Coronary artery (tissue), 2 donors: ENCODE results near the gene TRAPPC5.

Source experiments
- DNase-seq: peaks from one replicate; pipeline ENCODE4 v3.0.0-alpha.2; 2017; ENCODE audit warnings: low spot score
- H3K27ac ChIP-seq, 2 donors: fragments of 200-600 bp; sonication (generic); one replicate each; pipeline ENCODE4 v1.5.1; 2016 to 2019
- H3K4me3 ChIP-seq: fragments of 200-600 bp; sonication (generic); 2 replicates; pipeline ENCODE4 v1.5.1; 2016; ENCODE audit warnings: mild to moderate bottlenecking, moderate library complexity
- CTCF ChIP-seq: fragments of 200-600 bp; sonication (generic); IDR thresholded peaks from one replicate; pipeline ENCODE4 v1.5.1; 2019; ENCODE audit warnings: antibody characterized with exemption

Gene TRAPPC5

GRCh38 chr19:7701654-7702457 is 21.2 kb downstream of the TRAPPC5 start, which contains the start of gene FCER2:
Gene FCER2, minus strand, starts transcription at chr19:7702131. Its CDS starts 2,371 bp downstream, at chr19:7699760.
- TF ChIP-seq CTCF: no peak
- no peak within 1 kb of the TSS for H3K4me3 ChIP-seq

DNA sequence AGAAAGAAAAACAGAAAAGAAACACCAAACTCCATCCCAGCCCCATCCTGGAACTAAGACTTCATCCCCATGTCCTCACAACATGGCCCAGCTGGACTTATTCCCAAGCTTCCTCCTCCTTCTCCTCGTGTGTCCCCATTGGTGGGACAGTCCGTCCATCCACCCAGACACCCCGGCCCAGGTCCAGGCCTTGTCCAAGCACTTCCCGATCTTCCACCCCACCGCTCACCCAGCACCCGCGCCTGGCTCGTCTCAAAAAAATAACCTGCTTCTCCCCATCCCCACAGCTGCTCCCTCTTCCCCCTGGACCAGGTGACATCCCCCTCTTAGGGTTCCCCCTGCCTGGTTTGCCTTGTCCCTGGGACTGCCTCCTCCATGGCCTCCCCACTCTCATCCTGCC is 22.7 kb downstream of the TRAPPC5 start:
- Histone ChIP-seq H3K4me3 (no peak overlapping the region), H3K27ac (no peak overlapping the region)
- no peak for DNase-seq
- no peak for TF ChIP-seq CTCF

More at GRCh38 chr19:7701654-7702457, 21.2 kb downstream of the TRAPPC5 start, which contains the start of gene FCER2:
- H3K27ac ChIP-seq: no peak within 1 kb of the TSS
- no peak for DNase-seq

GRCh38 chr19:7704280-7705060 is 23.8 kb downstream of the TRAPPC5 start:
- no peak overlapping the region for H3K4me3 ChIP-seq
- no peak for DNase-seq
- H3K27ac ChIP-seq: no peak overlapping the region
- no peak for TF ChIP-seq CTCF

- no peak for TF ChIP-seq CTCF
- no peak overlapping the region for H3K4me3 ChIP-seq
- no peak for DNase-seq
- H3K27ac ChIP-seq: peak overlapping the region in 1 of 2 donors; percentile 74
These were observed 25.0 kb downstream of the TRAPPC5 start for GRCh38 chr19:7705387-7706187.

DNA sequence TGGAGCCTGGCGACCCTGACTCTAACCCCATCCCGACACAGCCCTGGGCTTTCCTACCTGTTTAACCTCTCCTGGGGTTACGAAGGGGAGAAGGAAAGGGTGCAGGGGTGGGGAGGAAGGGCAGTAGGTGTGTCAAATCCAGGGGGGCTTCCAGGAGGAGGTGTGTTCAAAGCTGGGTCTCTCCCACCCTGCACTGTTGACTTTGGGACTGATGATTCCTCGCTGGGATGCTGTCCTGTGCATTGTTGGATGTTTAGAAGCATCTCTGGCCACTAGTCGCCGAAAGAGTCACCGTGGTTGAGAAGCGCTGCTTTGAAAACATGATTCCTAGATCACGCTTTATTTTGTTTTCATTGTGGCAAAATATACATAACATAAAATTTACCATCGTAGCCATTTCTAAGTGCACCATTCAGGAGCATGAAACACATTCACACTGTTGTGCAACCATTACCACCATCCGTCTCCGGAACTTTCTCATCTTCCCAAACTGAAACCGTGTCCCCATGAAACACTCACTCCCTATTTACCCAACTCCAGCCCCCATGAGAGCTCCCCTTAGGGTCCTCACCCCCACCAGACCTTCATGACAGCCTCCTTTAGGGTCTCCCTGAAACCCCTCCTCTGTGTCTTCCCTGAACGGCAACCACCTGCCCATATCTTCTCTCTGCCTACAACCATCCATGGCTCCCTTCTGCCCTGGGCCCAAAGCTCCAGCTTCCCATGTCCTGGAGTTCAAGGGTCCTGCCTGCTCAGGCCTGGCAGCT is 25.7 kb downstream of the TRAPPC5 start:
- peak overlapping the region; percentile 20 to 74 for H3K27ac ChIP-seq
- no peak for DNase-seq
- TF ChIP-seq CTCF: no peak
- no peak overlapping the region for H3K4me3 ChIP-seq

DNA sequence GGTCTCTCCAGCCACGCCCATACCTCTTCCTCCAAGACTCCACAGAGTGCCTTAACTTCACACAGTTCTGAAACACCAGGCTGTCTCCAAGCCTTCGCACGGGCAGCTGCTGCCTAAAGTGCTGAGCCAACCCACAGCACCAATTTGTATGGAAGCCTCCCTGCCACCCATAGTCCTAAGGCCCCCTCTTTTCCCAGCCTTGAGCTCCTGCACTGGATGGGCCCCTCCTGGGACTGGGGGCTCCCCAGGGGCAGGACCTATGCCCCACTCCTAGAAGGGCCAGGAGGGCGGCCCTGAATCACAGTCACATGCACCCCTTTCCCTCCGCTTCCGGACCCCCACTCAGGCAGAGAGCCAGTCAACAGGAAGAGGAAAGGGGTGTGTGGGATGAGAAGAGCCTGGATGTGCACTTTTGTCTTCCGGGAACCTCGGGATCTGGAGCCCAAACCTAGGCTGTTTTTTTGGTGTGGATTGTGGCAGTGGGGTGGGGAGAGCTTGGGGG is 26.4 kb downstream of the TRAPPC5 start:
- TF ChIP-seq CTCF: no peak
- Histone ChIP-seq H3K4me3 (no peak overlapping the region), H3K27ac (peak overlapping the region; percentile 20 to 74)
- DNase-seq: no peak
